Adipocyte (in vitro differentiated cells): ENCODE data around the gene NAGS.
"Not testable (repeated sequence)": the region's sequence is repeated elsewhere in the genome, so short reads cannot be mapped to it uniquely, and the experiment has no call there.

ENCODE experiments used
- DNase-seq: peaks from one replicate; pipeline ENCODE4 v3.0.0-alpha.2; 2015; ENCODE audit warnings: low read depth
- H3K27me3 ChIP-seq: replicated peaks from 2 replicates; pipeline ENCODE4 v1.7.0; 2013; ENCODE audit warnings: mild to moderate bottlenecking, low read length, moderate library complexity; ENCODE audit not compliant: control insufficient read depth, insufficient read depth
- H3K36me3 ChIP-seq: 2 replicates; pipeline ENCODE4 v1.7.0; 2013; ENCODE audit warnings: low read length, mild to moderate bottlenecking, moderate library complexity; ENCODE audit not compliant: control insufficient read depth, insufficient read depth, severe bottlenecking
- H3K4me1 ChIP-seq: 2 replicates; pipeline ENCODE4 v1.7.0; 2013; ENCODE audit warnings: mild to moderate bottlenecking, low read length, moderate library complexity; ENCODE audit not compliant: control insufficient read depth, insufficient read depth
- H3K4me3 ChIP-seq: 2 replicates; pipeline ENCODE4 v1.7.0; 2013; ENCODE audit warnings: mild to moderate bottlenecking, low read length, moderate library complexity
- H3K9ac ChIP-seq: 2 replicates; pipeline ENCODE4 v1.7.0; 2013; ENCODE audit warnings: mild to moderate bottlenecking, low read length, moderate library complexity
- H3K9me3 ChIP-seq: 2 replicates; pipeline ENCODE4 v1.7.0; 2013; ENCODE audit warnings: mild to moderate bottlenecking, low read length, moderate library complexity; ENCODE audit not compliant: control insufficient read depth

The NAGS gene, protein sequence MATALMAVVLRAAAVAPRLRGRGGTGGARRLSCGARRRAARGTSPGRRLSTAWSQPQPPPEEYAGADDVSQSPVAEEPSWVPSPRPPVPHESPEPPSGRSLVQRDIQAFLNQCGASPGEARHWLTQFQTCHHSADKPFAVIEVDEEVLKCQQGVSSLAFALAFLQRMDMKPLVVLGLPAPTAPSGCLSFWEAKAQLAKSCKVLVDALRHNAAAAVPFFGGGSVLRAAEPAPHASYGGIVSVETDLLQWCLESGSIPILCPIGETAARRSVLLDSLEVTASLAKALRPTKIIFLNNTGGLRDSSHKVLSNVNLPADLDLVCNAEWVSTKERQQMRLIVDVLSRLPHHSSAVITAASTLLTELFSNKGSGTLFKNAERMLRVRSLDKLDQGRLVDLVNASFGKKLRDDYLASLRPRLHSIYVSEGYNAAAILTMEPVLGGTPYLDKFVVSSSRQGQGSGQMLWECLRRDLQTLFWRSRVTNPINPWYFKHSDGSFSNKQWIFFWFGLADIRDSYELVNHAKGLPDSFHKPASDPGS

DNA sequence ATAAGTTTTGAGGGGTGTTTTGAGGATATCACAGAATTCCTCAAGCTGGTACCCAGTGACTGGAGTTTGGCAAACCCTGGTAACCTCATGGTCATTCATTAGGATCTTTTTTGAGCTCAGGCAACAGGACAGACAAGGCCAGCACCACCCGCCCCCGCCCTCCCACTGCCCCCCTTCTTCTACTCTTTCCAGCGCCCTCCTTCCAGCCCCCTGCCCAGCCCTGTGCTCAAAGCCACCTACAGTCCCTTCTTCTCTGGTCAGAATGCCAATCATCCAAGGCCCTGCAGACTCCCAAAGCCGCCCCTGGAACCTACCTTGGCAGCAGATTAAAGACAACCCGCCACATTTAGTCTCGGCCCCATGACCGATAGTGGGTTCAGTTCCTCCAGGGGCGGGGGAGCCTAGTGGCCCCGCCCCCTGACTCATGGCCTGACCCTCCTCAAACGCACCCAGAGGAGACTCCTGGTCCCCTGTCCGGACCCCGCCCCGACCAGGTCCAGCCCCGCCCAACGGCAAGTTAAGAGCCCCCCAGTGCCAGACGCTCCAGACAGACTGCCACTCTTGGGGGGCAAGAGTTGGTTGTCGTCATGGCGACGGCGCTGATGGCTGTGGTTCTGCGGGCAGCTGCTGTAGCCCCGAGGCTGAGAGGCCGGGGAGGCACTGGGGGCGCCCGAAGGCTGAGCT, at the start of gene NAGS:
TSS of gene NAGS (plus strand) at position 546 of the 684 bp plus-strand sequence. CDS start at position 588, 42 bp downstream.
- H3K36me3 ChIP-seq, result no peaks in the 10 kb centered on the region
- H3K27me3 ChIP-seq, result no peaks in the 10 kb centered on the region
- H3K4me3 ChIP-seq, result peak within 1 kb of the TSS; percentile 81
- no peak for DNase-seq
- peak within 1 kb of the TSS; percentile 74 for H3K9ac ChIP-seq
- H3K4me1 ChIP-seq, result peaks cover 52% of the 10 kb centered on the region
- no peaks in the 10 kb centered on the region for H3K9me3 ChIP-seq

DNA sequence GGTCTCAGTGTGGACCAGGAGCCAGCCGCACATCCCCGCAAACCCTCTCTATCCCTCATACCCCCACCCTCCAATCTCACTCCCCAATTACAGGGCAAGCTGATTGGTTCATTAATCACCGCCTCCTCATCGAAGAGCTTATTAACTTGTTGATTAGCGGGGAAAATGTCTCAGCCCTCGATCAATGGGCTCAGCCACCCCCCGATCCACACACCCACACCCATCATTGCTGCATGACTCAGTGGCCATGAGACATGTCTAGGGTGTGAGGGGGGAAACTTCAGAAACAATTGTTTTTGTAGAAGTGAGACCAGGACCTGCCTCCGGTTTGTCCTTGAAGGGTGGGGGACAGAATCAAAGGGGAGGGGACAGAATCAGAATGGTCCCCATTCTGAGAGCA, 48.2 kb upstream of the NAGS start:
- peaks cover 4% of the 10 kb centered on the region for H3K4me1 ChIP-seq
- peaks cover 25% of the 10 kb centered on the region for H3K27me3 ChIP-seq
- no peak overlapping the region for H3K4me3 ChIP-seq
- no peaks in the 10 kb centered on the region for H3K36me3 ChIP-seq
- no peak for DNase-seq
- H3K9me3 ChIP-seq, result no peaks in the 10 kb centered on the region
- no peak overlapping the region for H3K9ac ChIP-seq

DNA sequence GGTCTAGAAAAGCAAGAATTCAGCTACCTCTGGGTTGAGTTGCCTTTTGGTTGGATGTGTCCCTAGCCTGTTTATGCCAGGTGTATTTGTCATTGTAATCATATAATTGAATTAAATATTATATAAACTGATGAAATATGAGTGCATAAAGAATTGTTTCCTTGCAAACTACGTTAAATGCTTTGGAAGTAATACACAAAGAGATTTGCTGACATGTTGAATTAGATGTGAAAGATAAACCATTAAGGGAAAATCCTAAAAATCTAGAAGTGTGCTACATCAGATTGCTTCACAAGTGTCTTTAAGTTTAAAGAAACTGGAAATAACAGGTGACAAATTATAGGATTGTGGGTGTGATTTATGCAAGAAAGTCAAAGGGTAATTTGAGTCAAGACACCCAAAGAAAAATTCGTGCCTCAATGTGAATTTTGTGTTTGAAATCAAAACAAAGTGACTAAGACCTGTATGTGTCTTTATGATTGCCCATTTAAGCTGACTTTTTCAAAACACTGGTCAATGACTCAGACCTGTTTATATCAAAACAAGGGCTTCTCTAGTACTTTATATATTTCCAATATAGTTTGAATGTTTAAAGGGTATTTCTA, 45.6 kb upstream of the NAGS start:
- Histone ChIP-seq H3K4me3 (no peak overlapping the region), H3K9me3 (no peaks in the 10 kb centered on the region), H3K36me3 (no peaks in the 10 kb centered on the region), H3K27me3 (no peaks in the 10 kb centered on the region), H3K9ac (no peak overlapping the region), H3K4me1 (no peaks in the 10 kb centered on the region)
- DNase-seq, result no peak

DNA sequence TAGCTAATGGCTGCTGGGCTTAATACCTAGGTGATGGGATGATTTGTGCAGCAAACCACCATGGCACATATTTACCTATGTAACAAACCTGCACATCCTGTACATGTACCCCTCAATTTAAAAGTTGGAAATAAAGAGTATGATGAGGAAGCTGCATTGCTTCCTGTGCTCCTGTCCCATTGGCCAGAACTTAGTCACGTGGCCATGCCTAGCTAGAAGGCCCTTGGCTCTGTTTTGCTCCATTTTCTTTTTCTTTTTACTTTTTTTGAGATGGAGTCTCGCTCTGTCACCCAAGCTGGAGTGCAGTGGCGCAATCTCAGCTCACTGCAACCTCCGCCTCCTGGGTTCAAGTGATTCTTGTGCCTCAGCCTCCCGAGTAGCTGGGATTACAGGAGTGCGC, 43.1 kb upstream of the NAGS start:
- not testable (repeated sequence) for H3K4me1 ChIP-seq, H3K4me3 ChIP-seq, H3K9me3 ChIP-seq, H3K9ac ChIP-seq, H3K27me3 ChIP-seq, H3K36me3 ChIP-seq, DNase-seq

DNA sequence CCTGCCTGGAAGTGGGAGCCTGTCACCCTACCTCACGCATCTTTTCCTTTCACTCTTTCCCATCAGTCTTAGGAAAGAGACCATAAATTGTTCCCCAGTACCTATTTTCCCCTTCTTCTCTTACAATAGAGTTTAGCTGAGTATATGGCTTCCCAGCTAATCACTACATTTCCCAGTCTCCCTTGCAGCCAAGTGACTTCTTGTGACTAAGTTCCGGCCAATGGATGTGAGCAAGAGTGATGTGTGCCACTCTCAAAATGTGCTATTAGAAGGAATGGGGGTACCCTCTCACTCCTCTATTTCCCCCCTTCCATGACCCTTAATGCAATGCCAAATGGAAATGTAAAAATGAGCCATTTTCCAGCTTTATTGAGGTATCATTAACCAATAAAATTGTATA, 42.5 kb upstream of the NAGS start:
- Histone ChIP-seq H3K9ac (no peak overlapping the region), H3K27me3 (no peaks in the 10 kb centered on the region), H3K4me3 (no peak overlapping the region), H3K9me3 (no peaks in the 10 kb centered on the region), H3K36me3 (no peaks in the 10 kb centered on the region), H3K4me1 (no peaks in the 10 kb centered on the region)
- no peak for DNase-seq

DNA sequence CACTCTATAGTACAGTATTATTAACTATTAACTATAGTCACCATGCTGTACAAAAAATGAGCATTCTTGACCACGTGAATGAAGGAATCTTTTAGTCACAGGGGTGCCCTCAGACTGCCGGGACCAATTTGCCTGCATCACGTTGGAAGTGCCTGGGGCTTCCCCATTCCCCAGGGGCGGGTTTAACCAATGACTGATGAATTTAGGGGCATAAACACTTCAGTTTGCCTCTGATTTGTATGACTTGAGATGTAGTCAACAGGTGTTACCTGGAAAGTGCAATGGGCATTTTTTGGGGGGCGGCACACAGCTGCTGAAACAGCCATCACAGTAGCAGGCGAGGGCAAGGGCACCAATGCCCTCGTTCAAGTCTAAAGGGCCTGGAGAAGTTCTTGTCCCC, 41.9 kb upstream of the NAGS start:
- DNase-seq, result no peak
- H3K27me3 ChIP-seq, result peaks cover under 1% of the 10 kb centered on the region
- no peaks in the 10 kb centered on the region for H3K9me3 ChIP-seq
- H3K4me1 ChIP-seq, result no peaks in the 10 kb centered on the region
- H3K9ac ChIP-seq, result no peak overlapping the region
- H3K36me3 ChIP-seq, result no peaks in the 10 kb centered on the region
- H3K4me3 ChIP-seq, result no peak overlapping the region

DNA sequence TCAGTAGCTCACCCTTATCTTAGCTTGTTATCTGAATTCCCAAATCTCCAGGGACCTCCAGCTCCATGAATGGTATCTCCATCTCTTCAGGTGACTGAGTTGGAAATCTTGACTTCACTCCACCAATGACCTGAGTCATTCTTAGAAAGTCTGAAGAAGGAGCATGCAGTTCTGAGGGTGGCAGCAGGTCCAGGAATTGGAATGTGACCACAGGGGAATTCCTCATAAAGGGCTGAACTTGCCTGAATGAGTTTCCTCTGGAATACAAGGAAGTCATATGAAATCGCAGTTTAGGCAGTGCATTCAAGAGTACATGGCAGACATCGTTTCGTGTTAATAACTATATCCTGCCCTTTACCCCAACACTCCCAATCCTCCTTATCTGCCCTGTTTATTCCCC, 38.1 kb upstream of the NAGS start:
- Histone ChIP-seq H3K27me3 (peaks cover 7% of the 10 kb centered on the region), H3K9me3 (no peaks in the 10 kb centered on the region), H3K4me3 (no peak overlapping the region), H3K4me1 (no peaks in the 10 kb centered on the region), H3K36me3 (no peaks in the 10 kb centered on the region), H3K9ac (no peak overlapping the region)
- DNase-seq, result no peak

DNA sequence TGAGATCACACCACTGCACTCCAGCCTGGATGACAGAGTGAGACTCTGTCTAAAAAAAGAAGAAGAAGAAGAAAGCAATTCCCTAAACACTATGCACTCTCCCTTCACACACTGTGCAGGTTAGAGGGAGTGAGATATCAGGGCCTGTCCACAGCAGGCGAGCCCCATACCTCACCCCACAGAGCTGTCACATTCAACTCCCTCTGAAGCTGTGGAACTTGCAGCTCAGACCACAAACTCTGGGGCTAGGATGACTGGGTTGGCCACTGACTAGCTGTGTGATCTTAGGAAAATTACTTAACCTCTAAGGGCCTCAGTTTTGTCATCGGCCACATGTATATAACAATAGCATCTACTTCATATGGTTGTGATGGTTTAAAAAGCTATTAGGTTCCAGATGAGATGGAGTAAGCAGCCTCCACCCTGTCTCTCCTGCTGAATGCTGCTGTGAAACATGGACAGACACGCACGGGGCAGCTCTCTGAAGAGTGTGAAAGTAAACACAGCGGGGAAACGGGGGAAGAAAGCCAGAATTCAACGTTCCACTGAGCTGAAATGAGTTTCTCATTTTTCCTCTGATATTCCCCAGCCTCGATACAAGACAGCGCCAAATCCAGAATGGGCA, 37.1 kb upstream of the NAGS start:
- H3K4me3 ChIP-seq, result no peak overlapping the region
- no peaks in the 10 kb centered on the region for H3K4me1 ChIP-seq
- H3K36me3 ChIP-seq, result no peaks in the 10 kb centered on the region
- no peak overlapping the region for H3K9ac ChIP-seq
- H3K9me3 ChIP-seq, result no peaks in the 10 kb centered on the region
- no peak for DNase-seq
- peaks cover 7% of the 10 kb centered on the region for H3K27me3 ChIP-seq

DNA sequence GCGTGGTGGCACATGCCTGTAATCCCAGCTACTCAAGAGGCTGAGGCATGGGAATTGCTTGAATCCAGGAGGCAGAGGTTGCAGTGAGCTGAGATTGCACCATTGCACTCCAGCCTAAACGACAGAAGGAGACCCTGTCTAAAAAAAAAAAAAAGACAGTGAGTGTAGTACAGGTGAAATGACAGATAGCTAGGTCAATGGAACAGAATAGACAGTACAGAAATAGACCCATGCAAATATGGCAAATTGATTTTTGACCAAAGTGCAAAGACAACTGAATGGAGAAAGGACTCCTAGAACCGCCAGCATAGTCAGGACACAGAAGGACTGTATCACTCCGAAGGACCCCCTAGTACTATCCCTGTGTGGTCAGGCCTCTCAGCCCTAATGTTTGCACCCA, 34.1 kb upstream of the NAGS start:
- DNase-seq, result no peak
- no peak overlapping the region for H3K4me3 ChIP-seq
- no peak overlapping the region for H3K9ac ChIP-seq
- peaks cover 23% of the 10 kb centered on the region for H3K27me3 ChIP-seq
- H3K9me3 ChIP-seq, result no peaks in the 10 kb centered on the region
- no peaks in the 10 kb centered on the region for H3K36me3 ChIP-seq
- H3K4me1 ChIP-seq, result peaks cover 9% of the 10 kb centered on the region

DNA sequence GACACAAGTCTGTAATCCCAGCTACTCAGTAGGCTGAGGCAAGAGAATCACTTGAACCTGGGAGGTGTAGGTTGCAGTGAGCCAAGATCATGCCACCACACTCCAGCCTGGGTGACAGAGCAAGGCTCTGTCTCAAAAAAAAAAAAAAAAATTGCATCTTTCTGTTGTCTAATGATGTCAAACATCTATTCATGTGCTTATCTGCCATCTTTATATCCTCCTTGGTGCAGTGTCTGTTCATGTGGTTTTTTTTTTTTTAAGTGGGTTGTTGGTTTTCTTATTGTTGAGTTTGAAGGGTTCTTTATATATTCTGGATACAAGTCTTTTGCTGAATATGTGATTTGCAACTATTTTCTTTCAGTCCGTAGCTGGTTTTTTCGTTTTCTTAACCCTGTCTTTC, 33.0 kb upstream of the NAGS start:
- not testable (repeated sequence) for DNase-seq, H3K4me1 ChIP-seq, H3K36me3 ChIP-seq, H3K9me3 ChIP-seq, H3K9ac ChIP-seq, H3K4me3 ChIP-seq
- peaks cover 23% of the 10 kb centered on the region for H3K27me3 ChIP-seq
